WTC11 (cell line): ENCODE data around the gene NKRF. TPM values are rescaled to one million over a fixed set of nuclear protein-coding genes. Genes with fewer than 3 reads are reported as not detected.

Source experiments
- ATAC-seq: fragments of 200-7000 bp; cut with Tn5 transposase; 2 replicates; pipeline ENCODE4 v1.10.0; 2021; ENCODE audit warnings: mild to moderate bottlenecking, moderate library complexity
- CTCF ChIA-PET: fragments of 300-600 bp; sonication (Branson Sonifier 250); formaldehyde crosslinking; loops from one replicate; lab custom pipeline; 2021; ENCODE audit warnings: antibody characterized with exemption; lab: Charles Lee
- POLR2A ChIA-PET: fragments of 350-600 bp; sonication (Branson Sonifier 250); formaldehyde crosslinking; loops from one replicate; lab custom pipeline; 2021; ENCODE audit warnings: antibody characterized with exemption; lab: Charles Lee
- DNase-seq: peaks from one replicate; pipeline ENCODE4 v3.0.0; 2021; ENCODE audit warnings: low spot score
- H3K27ac Mint-ChIP-seq: 2 replicates; pipeline ENCODE4 v1.8.0; 2021; ENCODE audit warnings: mixed read lengths
- H3K27me3 Mint-ChIP-seq: 2 replicates; pipeline ENCODE4 v1.8.0; 2021; ENCODE audit warnings: low read depth, mild to moderate bottlenecking, moderate library complexity, mixed read lengths
- H3K36me3 Mint-ChIP-seq: 2 replicates; pipeline ENCODE4 v1.8.0; 2021; ENCODE audit warnings: mixed read lengths
- H3K4me1 Mint-ChIP-seq: 2 replicates; pipeline ENCODE4 v1.8.0; 2022; ENCODE audit warnings: mixed read lengths
- H3K4me3 Mint-ChIP-seq: 2 replicates; pipeline ENCODE4 v1.8.0; 2021; ENCODE audit warnings: mild to moderate bottlenecking, moderate library complexity, mixed read lengths
- H3K9me3 Mint-ChIP-seq: 2 replicates; pipeline ENCODE4 v1.8.0; 2021; ENCODE audit warnings: mixed read lengths
- CREM ChIP-seq: sonication (generic); formaldehyde crosslinking; IDR thresholded peaks from 2 replicates; pipeline ENCODE4 v1.8.1; 2022; ENCODE audit warnings: mild to moderate bottlenecking, missing genetic modification reagents, moderate library complexity
- ELF4 ChIP-seq: sonication (generic); formaldehyde crosslinking; IDR thresholded peaks from 2 replicates; pipeline ENCODE4 v1.8.1; 2022; ENCODE audit warnings: low read depth, mild to moderate bottlenecking, moderate library complexity, missing genetic modification reagents
- EMX1 ChIP-seq: fragments of 250-450 bp; sonication (Bioruptor Pico); IDR thresholded peaks from 2 replicates; pipeline ENCODE4 v1.8.0; 2021; ENCODE audit warnings: mild to moderate bottlenecking
- GABPB1 ChIP-seq: sonication (generic); formaldehyde crosslinking; IDR thresholded peaks from 2 replicates; pipeline ENCODE4 v1.8.1; 2023; ENCODE audit warnings: mild to moderate bottlenecking, missing genetic modification reagents
- JUN ChIP-seq: sonication (generic); formaldehyde crosslinking; IDR thresholded peaks from 2 replicates; pipeline ENCODE4 v1.8.0; 2023; ENCODE audit warnings: mild to moderate bottlenecking, missing genetic modification reagents
- KAT7 ChIP-seq: sonication (generic); formaldehyde crosslinking; IDR thresholded peaks from 2 replicates; pipeline ENCODE4 v1.8.1; 2023; ENCODE audit warnings: missing genetic modification reagents, mild to moderate bottlenecking, borderline replicate concordance
- MXD4 ChIP-seq: fragments of 250-450 bp; sonication (Bioruptor Pico); IDR thresholded peaks from 2 replicates; pipeline ENCODE4 v1.8.0; 2021; ENCODE audit warnings: mild to moderate bottlenecking, moderate library complexity, borderline replicate concordance
- MYBL2 ChIP-seq: sonication (generic); formaldehyde crosslinking; IDR thresholded peaks from 2 replicates; pipeline ENCODE4 v1.8.1; 2023; ENCODE audit warnings: mild to moderate bottlenecking, moderate library complexity, missing genetic modification reagents
- RORB ChIP-seq: fragments of 250-450 bp; sonication (Bioruptor Pico); IDR thresholded peaks from 2 replicates; pipeline ENCODE4 v1.9.0; 2021; ENCODE audit warnings: mild to moderate bottlenecking
- TCF7 ChIP-seq: sonication (generic); formaldehyde crosslinking; IDR thresholded peaks from 2 replicates; pipeline ENCODE4 v1.8.0; 2022; ENCODE audit warnings: mild to moderate bottlenecking, low read depth, missing genetic modification reagents, moderate library complexity
- TEAD4 ChIP-seq: sonication (generic); formaldehyde crosslinking; IDR thresholded peaks from 2 replicates; pipeline ENCODE4 v1.8.0; 2022; ENCODE audit warnings: mild to moderate bottlenecking, missing genetic modification reagents
- ZNF121 ChIP-seq: sonication (generic); formaldehyde crosslinking; IDR thresholded peaks from 2 replicates; pipeline ENCODE4 v1.8.0; 2023; ENCODE audit warnings: missing genetic modification reagents
- ZNF219 ChIP-seq: sonication (generic); formaldehyde crosslinking; IDR thresholded peaks from 2 replicates; pipeline ENCODE4 v1.8.0; 2023; ENCODE audit warnings: missing genetic modification reagents, mild to moderate bottlenecking, borderline replicate concordance
- ZNF232 ChIP-seq: sonication (generic); formaldehyde crosslinking; IDR thresholded peaks from 2 replicates; pipeline ENCODE4 v1.8.0; 2022; ENCODE audit warnings: mild to moderate bottlenecking, missing genetic modification reagents
- ZNF317 ChIP-seq: sonication (generic); formaldehyde crosslinking; IDR thresholded peaks from 2 replicates; pipeline ENCODE4 v1.8.1; 2023; ENCODE audit warnings: low read depth, mild to moderate bottlenecking, moderate library complexity, missing genetic modification reagents, borderline replicate concordance
- ZNF396 ChIP-seq: fragments of 250-450 bp; sonication (Bioruptor Pico); IDR thresholded peaks from 2 replicates; pipeline ENCODE4 v1.8.0; 2021; ENCODE audit warnings: mild to moderate bottlenecking, moderate library complexity, borderline replicate concordance
- ZNF416 ChIP-seq: fragments of 250-450 bp; sonication (Bioruptor Pico); IDR thresholded peaks from 2 replicates; pipeline ENCODE4 v1.9.0; 2021; ENCODE audit warnings: mild to moderate bottlenecking, inconsistent platforms
- ZNF671 ChIP-seq: fragments of 250-450 bp; sonication (Bioruptor Pico); IDR thresholded peaks from 2 replicates; pipeline ENCODE4 v1.8.0; 2021; ENCODE audit warnings: mild to moderate bottlenecking
- total RNA-seq: library from RNA; stranded (reverse); gene quantifications from 3 replicates; pipeline ENCODE4 v1.2.3, GENCODE V29; 2021
- TF ChIP-seq, protein P1 (sequence below): sonication (generic); formaldehyde crosslinking; IDR thresholded peaks from 2 replicates; pipeline ENCODE4 v1.8.0; 2022; ENCODE audit warnings: mild to moderate bottlenecking, missing genetic modification reagents
- TF ChIP-seq, protein P2 (sequence below): sonication (generic); formaldehyde crosslinking; conservative IDR thresholded peaks from 2 replicates; pipeline ENCODE4 v1.8.1; 2023; ENCODE audit warnings: mild to moderate bottlenecking, low read depth, missing genetic modification reagents, moderate library complexity
- TF ChIP-seq, protein P3 (sequence below): sonication (generic); formaldehyde crosslinking; IDR thresholded peaks from 2 replicates; pipeline ENCODE4 v1.8.0; 2022; ENCODE audit warnings: mild to moderate bottlenecking, missing genetic modification reagents
- TF ChIP-seq, protein P4 (sequence below): sonication (generic); formaldehyde crosslinking; IDR thresholded peaks from 2 replicates; pipeline ENCODE4 v1.8.1; 2022; ENCODE audit warnings: mild to moderate bottlenecking, moderate library complexity, missing genetic modification reagents
- TF ChIP-seq, protein P5 (sequence below): fragments of 200-600 bp; IDR thresholded peaks from 2 replicates; pipeline ENCODE4 v1.8.0; 2022; ENCODE audit warnings: antibody characterized with exemption
- TF ChIP-seq, protein P6 (sequence below): fragments of 250-450 bp; sonication (Bioruptor Pico); conservative IDR thresholded peaks from 2 replicates; pipeline ENCODE4 v1.9.0; 2021; ENCODE audit warnings: mild to moderate bottlenecking

The NKRF gene
- total RNA-seq, 1 experiment from 2014 or later: 15.0 TPM

DNA sequence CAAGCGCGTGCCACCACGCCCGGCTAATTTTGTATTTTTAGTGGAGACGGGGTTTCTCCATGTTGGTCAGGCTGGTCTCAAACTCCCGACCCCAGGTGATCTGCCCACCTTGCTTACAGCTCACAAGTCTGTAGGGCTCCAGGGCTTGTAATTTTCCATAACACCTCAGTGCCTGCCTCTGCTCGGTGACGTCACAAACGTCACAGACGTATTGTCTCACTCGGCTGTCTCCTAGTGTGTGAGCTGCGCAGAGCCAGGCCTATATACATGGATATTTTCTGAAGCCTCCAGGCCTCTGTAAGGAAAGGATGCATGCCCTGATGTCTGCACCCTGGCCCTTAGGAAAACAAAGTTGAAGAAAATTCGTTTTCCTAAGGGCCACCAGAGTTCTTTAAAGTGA is 8.6 kb upstream of the NKRF start (continued):
- TF ChIP-seq JUN: no peak

DNA sequence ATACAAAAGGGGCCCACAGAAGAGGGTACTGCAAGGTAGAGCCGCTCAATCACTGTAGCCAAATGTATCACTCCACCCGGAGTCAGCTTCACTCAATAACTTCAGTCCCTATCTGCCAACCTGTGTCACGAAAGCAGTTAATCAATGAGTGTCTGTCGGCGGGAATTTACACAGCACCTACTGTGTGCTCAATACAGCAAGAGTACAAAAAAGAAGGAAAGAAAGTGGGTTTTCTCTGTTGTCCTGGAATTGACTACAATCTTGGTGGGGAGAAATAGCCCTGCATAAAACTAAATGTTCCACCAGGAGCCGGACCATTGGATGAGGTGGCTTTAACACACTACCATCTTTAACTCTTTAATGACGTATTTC is 780 bp upstream of the NKRF start:
- POLR2A ChIA-PET: no interaction called here
- DNase-seq: no peak
- no peaks in the 10 kb centered on the region for H3K9me3 Mint-ChIP-seq
- peak overlapping the region; percentile 86; the same call in 1 of the 2 replicates for H3K27ac Mint-ChIP-seq
- CTCF ChIA-PET: interaction anchor here (2.3 kb wide), 1 partner anchor 95 kb away, joined by 9 read pairs; no protein-coding TSS in a partner anchor
- peak overlapping the region; percentile 80 for H3K4me3 Mint-ChIP-seq
- H3K4me1 Mint-ChIP-seq: peaks cover 20% of the 10 kb centered on the region
- TF ChIP-seq, protein P1, sequence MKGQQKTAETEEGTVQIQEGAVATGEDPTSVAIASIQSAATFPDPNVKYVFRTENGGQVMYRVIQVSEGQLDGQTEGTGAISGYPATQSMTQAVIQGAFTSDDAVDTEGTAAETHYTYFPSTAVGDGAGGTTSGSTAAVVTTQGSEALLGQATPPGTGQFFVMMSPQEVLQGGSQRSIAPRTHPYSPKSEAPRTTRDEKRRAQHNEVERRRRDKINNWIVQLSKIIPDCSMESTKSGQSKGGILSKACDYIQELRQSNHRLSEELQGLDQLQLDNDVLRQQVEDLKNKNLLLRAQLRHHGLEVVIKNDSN: no peak
- TF ChIP-seq ZNF416: no peak
- TF ChIP-seq ZNF232: no peak
- no peak for TF ChIP-seq MXD4 (CRISPR knock-in tag)
- no peak for TF ChIP-seq ZNF121 (CRISPR knock-in tag)
- TF ChIP-seq ZNF317 (CRISPR knock-in tag): no peak
- TF ChIP-seq ELF4 (CRISPR knock-in tag): no peak
- TF ChIP-seq GABPB1 (CRISPR knock-in tag): no peak
- TF ChIP-seq ZNF396 (CRISPR knock-in tag): no peak
- TF ChIP-seq, protein P2, sequence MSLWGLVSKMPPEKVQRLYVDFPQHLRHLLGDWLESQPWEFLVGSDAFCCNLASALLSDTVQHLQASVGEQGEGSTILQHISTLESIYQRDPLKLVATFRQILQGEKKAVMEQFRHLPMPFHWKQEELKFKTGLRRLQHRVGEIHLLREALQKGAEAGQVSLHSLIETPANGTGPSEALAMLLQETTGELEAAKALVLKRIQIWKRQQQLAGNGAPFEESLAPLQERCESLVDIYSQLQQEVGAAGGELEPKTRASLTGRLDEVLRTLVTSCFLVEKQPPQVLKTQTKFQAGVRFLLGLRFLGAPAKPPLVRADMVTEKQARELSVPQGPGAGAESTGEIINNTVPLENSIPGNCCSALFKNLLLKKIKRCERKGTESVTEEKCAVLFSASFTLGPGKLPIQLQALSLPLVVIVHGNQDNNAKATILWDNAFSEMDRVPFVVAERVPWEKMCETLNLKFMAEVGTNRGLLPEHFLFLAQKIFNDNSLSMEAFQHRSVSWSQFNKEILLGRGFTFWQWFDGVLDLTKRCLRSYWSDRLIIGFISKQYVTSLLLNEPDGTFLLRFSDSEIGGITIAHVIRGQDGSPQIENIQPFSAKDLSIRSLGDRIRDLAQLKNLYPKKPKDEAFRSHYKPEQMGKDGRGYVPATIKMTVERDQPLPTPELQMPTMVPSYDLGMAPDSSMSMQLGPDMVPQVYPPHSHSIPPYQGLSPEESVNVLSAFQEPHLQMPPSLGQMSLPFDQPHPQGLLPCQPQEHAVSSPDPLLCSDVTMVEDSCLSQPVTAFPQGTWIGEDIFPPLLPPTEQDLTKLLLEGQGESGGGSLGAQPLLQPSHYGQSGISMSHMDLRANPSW: no peak
- TF ChIP-seq, protein P3, sequence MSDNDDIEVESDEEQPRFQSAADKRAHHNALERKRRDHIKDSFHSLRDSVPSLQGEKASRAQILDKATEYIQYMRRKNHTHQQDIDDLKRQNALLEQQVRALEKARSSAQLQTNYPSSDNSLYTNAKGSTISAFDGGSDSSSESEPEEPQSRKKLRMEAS (CRISPR knock-in tag): no peak
- TF ChIP-seq ZNF671: no peak
- TF ChIP-seq KAT7 (CRISPR knock-in tag): no peak
- no peak for TF ChIP-seq EMX1 (CRISPR knock-in tag)
- H3K36me3 Mint-ChIP-seq: no peaks in the 10 kb centered on the region
- ATAC-seq: no peak
- H3K27me3 Mint-ChIP-seq: peaks cover 35% of the 10 kb centered on the region

DNA sequence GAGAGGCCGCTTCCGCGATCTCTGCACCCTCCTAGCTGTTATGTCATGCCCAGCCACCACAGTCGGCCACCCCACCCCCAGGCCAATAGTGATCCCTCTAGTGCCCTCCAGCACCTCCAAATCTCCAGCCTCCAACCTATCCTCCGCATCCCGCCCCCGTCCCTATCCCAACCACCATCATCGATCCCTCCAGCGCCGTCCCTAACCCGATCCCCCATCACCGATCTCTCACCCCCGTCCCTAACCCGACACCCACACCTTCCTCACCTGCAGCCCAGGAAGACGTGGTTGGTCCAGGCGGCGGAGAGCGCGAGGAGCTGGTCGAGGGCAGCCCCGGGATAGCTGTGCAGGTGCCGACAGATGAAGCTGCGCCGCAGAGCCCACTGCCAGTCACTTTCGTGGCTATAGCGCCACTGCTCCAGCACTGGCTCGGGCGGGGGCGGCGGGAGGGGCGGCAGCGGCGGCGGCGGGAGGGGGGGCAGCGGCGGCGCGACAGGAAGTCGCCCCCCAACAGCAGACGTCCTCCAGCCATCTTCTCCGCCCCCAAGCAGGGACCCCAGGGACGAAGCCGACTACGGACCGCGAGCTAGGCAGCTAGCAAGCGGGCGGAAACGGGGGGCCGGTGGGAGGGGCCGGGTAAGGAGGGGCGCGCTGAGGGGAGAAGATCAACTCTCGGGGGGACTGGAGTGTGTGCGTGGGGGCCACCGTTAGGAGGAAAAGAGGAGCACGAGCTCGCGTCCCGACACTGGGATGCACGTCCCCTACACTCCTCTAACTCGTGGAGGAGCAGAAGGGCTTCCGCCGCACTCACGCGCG is 552 bp downstream of the NKRF start:
- H3K4me1 Mint-ChIP-seq: peaks cover 20% of the 10 kb centered on the region
- peak overlapping the region; percentile 86; the same call in 1 of the 2 replicates for H3K27ac Mint-ChIP-seq
- H3K4me3 Mint-ChIP-seq: peak overlapping the region; percentile 81
- no peak for TF ChIP-seq EMX1 (CRISPR knock-in tag)
- TF ChIP-seq ZNF219: no peak
- TF ChIP-seq, protein P4, sequence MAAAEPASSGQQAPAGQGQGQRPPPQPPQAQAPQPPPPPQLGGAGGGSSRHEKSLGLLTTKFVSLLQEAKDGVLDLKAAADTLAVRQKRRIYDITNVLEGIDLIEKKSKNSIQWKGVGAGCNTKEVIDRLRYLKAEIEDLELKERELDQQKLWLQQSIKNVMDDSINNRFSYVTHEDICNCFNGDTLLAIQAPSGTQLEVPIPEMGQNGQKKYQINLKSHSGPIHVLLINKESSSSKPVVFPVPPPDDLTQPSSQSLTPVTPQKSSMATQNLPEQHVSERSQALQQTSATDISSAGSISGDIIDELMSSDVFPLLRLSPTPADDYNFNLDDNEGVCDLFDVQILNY (CRISPR knock-in tag): no peak
- TF ChIP-seq, protein P5, sequence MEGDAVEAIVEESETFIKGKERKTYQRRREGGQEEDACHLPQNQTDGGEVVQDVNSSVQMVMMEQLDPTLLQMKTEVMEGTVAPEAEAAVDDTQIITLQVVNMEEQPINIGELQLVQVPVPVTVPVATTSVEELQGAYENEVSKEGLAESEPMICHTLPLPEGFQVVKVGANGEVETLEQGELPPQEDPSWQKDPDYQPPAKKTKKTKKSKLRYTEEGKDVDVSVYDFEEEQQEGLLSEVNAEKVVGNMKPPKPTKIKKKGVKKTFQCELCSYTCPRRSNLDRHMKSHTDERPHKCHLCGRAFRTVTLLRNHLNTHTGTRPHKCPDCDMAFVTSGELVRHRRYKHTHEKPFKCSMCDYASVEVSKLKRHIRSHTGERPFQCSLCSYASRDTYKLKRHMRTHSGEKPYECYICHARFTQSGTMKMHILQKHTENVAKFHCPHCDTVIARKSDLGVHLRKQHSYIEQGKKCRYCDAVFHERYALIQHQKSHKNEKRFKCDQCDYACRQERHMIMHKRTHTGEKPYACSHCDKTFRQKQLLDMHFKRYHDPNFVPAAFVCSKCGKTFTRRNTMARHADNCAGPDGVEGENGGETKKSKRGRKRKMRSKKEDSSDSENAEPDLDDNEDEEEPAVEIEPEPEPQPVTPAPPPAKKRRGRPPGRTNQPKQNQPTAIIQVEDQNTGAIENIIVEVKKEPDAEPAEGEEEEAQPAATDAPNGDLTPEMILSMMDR: no peak
- TF ChIP-seq TCF7: no peak
- no peak for TF ChIP-seq MYBL2 (CRISPR knock-in tag)
- no peak for TF ChIP-seq TEAD4
- TF ChIP-seq CREM: no peak
- TF ChIP-seq RORB (CRISPR knock-in tag): no peak
- TF ChIP-seq, protein P6, sequence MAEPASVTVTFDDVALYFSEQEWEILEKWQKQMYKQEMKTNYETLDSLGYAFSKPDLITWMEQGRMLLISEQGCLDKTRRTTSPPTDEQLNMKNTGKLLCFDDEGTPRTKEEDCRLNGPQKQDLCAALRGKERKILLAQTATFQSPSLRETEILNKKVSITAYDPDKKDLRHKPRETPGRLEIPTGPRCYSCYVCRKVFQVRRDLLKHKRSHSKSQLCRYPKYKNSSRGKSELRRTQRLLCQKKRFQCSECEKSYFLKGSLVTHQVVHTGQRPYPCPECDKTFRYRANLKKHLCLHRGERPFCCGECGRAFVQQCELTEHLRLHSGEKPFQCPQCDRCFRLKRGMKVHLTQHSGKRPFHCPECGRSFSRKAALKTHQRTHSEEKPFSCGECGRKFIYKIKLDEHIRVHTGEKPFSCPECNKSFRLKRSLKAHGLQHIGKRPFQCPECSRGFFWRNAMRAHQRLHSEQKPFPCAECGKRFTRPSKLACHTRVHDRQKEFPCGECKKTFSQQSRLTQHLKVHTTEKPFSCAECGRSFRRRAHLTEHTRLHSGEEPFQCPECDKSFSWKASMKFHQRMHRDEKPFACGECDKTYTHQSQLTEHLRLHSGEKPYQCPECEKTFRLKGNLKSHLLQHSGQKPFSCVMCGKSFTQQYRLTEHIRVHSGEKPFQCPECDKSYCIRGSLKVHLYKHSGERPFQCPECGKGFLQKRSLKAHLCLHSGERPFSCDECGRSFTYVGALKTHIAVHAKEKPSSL (CRISPR knock-in tag): no peak
- H3K27me3 Mint-ChIP-seq: peaks cover 35% of the 10 kb centered on the region
- CTCF ChIA-PET: interaction anchor here (0.6 to 2.3 kb wide), 7 partner anchors 17 to 152 kb away, joined by 3 to 15 read pairs (median 5); partner anchors contain the start of gene UBE2A
- H3K9me3 Mint-ChIP-seq: no peaks in the 10 kb centered on the region
- no peaks in the 10 kb centered on the region for H3K36me3 Mint-ChIP-seq
- peak; percentile 49 for DNase-seq
- peak; percentile 68 for ATAC-seq
- POLR2A ChIA-PET: interaction anchor here (0.5 to 0.9 kb wide), 3 partner anchors 137 to 629 kb away, joined by 3 to 8 read pairs (median 4); partner anchors contain the start of gene RPL39
